HepG2 (cell line): ENCODE measurements around the gene HCRTR1. TPM values are rescaled to one million over a fixed set of nuclear protein-coding genes. Genes with fewer than 3 reads are reported as not detected.

Source experiments
- HNRNPK ChIP-seq: fragments of 200-400 bp; formaldehyde crosslinking; IDR thresholded peaks from 2 replicates; pipeline ENCODE4 v1.6.1; 2018; ENCODE audit warnings: low read length, low read depth, moderate library complexity, mild to moderate bottlenecking; ENCODE audit not compliant: poor library complexity, severe bottlenecking
- HOXA5 ChIP-seq: sonication (generic); formaldehyde crosslinking; IDR thresholded peaks from 2 replicates; pipeline ENCODE4 v1.4.0; 2020; ENCODE audit warnings: missing genetic modification reagents
- IRX3 ChIP-seq: sonication (generic); formaldehyde crosslinking; IDR thresholded peaks from 2 replicates; pipeline ENCODE4 v1.8.1; 2023; ENCODE audit warnings: mild to moderate bottlenecking, low read depth, missing genetic modification reagents, borderline replicate concordance
- JARID2 ChIP-seq: sonication (generic); formaldehyde crosslinking; IDR thresholded peaks from 2 replicates; pipeline ENCODE4 v1.8.1; 2023; ENCODE audit warnings: missing genetic modification reagents, inconsistent platforms; ENCODE audit not compliant: insufficient replicate concordance
- KLF13 ChIP-seq: sonication (generic); formaldehyde crosslinking; IDR thresholded peaks from 2 replicates; pipeline ENCODE4 v1.4.0; 2020; ENCODE audit warnings: mild to moderate bottlenecking, missing genetic modification reagents
- MTA3 ChIP-seq: sonication (generic); formaldehyde crosslinking; IDR thresholded peaks from 2 replicates; pipeline ENCODE4 v1.4.0; 2020; ENCODE audit warnings: missing genetic modification reagents
- MYC ChIP-seq: sonication (generic); formaldehyde crosslinking; IDR thresholded peaks from 2 replicates; pipeline ENCODE4 v1.9.0; 2021; ENCODE audit warnings: missing genetic modification reagents, borderline replicate concordance
- NR2F6 ChIP-seq, 2 experiments: IDR thresholded peaks; 2 replicates each; pipeline ENCODE4 v1.6.1; 2016; ENCODE audit warnings: antibody characterized with exemption in 1 of 2, mild to moderate bottlenecking in 1 of 2
- RELA ChIP-seq: sonication (generic); formaldehyde crosslinking; IDR thresholded peaks from 2 replicates; pipeline ENCODE4 v1.4.0; 2020; ENCODE audit warnings: missing genetic modification reagents
- SPEN ChIP-seq: sonication (generic); formaldehyde crosslinking; IDR thresholded peaks from 2 replicates; pipeline ENCODE4 v1.5.1; 2020; ENCODE audit warnings: low read depth, mild to moderate bottlenecking, missing genetic modification reagents
- TARDBP ChIP-seq: sonication (generic); formaldehyde crosslinking; IDR thresholded peaks from 2 replicates; pipeline ENCODE4 v1.8.0; 2022; ENCODE audit warnings: mild to moderate bottlenecking, missing genetic modification reagents
- ZBTB42 ChIP-seq: sonication (generic); formaldehyde crosslinking; IDR thresholded peaks from 2 replicates; pipeline ENCODE4 v1.5.0; 2020; ENCODE audit warnings: mild to moderate bottlenecking, missing genetic modification reagents
- ZFP36L1 ChIP-seq: sonication (generic); formaldehyde crosslinking; IDR thresholded peaks from 2 replicates; pipeline ENCODE4 v1.8.0; 2022; ENCODE audit warnings: mild to moderate bottlenecking, missing genetic modification reagents, moderate library complexity
- ZNF10 ChIP-seq: sonication (generic); formaldehyde crosslinking; IDR thresholded peaks from 2 replicates; pipeline ENCODE4 v1.4.0; 2020; ENCODE audit warnings: mild to moderate bottlenecking, low read depth, missing genetic modification reagents, borderline replicate concordance
- ZNF34 ChIP-seq: sonication (generic); formaldehyde crosslinking; IDR thresholded peaks from 2 replicates; pipeline ENCODE4 v1.4.0; 2020; ENCODE audit warnings: mild to moderate bottlenecking, missing genetic modification reagents, borderline replicate concordance
- ZNF562 ChIP-seq: sonication (generic); formaldehyde crosslinking; IDR thresholded peaks from 2 replicates; pipeline ENCODE4 v1.8.0; 2022; ENCODE audit warnings: missing genetic modification reagents, borderline replicate concordance
- ZNF607 ChIP-seq: sonication (generic); formaldehyde crosslinking; IDR thresholded peaks from 2 replicates; pipeline ENCODE4 v1.5.1; 2020; ENCODE audit warnings: missing genetic modification reagents, mild to moderate bottlenecking, borderline replicate concordance
- ZNF724P ChIP-seq: sonication (generic); formaldehyde crosslinking; IDR thresholded peaks from 2 replicates; pipeline ENCODE4 v1.8.0; 2022; ENCODE audit warnings: missing genetic modification reagents, borderline replicate concordance
- ZNF749 ChIP-seq: sonication (generic); formaldehyde crosslinking; IDR thresholded peaks from 2 replicates; pipeline ENCODE4 v1.8.0; 2022; ENCODE audit warnings: mild to moderate bottlenecking, missing genetic modification reagents, moderate library complexity, borderline replicate concordance
- polyA plus RNA-seq, 8 experiments: library from polyadenylated mRNA; depleted of rRNA in 3 of 8; stranded (reverse) in 7 of 8; unstranded in 1 of 8; fragments of >200 nt; fragmentation: Illumina TruSeq in 4 of 8; extraction: Trizol in 4 of 8; gene quantifications; 2 replicates each; pipeline versions ENCODE4 v1.2.1 to v1.2.3, GENCODE V29; 2011 to 2016; ENCODE audit warnings: low read depth in 4 of 8, missing spikeins in 1 of 8, mixed read lengths in 1 of 8; ENCODE audit not compliant: insufficient read depth in 1 of 8
- total RNA-seq, 5 experiments: library from RNA; depleted of rRNA; stranded (reverse); fragments of >200 nt; fragmentation: Illumina TruSeq; extraction: Trizol; gene quantifications; 2 replicates each; pipeline ENCODE4 v1.2.3, GENCODE V29; 2016; ENCODE audit warnings: low read depth in 1 of 5
- TF ChIP-seq, protein P1 (sequence below): sonication (generic); formaldehyde crosslinking; IDR thresholded peaks from 2 replicates; pipeline ENCODE4 v1.8.0; 2022; ENCODE audit warnings: mild to moderate bottlenecking, missing genetic modification reagents, moderate library complexity
- TF ChIP-seq, protein P2 (sequence below): sonication (generic); formaldehyde crosslinking; conservative IDR thresholded peaks from 2 replicates; pipeline ENCODE4 v1.8.0; 2022; ENCODE audit warnings: mild to moderate bottlenecking, moderate library complexity, missing genetic modification reagents
- TF ChIP-seq, protein P3 (sequence below): sonication (generic); formaldehyde crosslinking; IDR thresholded peaks from 2 replicates; pipeline ENCODE4 v1.4.0; 2020; ENCODE audit warnings: missing genetic modification reagents, borderline replicate concordance
- TF ChIP-seq, protein P4 (sequence below): sonication (generic); formaldehyde crosslinking; IDR thresholded peaks from 2 replicates; pipeline ENCODE4 v1.8.1; 2022; ENCODE audit warnings: mild to moderate bottlenecking, missing genetic modification reagents

Gene HCRTR1
- total and polyA plus RNA-seq, 2 of the 13 experiments (the other 11 are each of a cell fraction or from before 2014, with no cell fraction given) = not detected

DNA sequence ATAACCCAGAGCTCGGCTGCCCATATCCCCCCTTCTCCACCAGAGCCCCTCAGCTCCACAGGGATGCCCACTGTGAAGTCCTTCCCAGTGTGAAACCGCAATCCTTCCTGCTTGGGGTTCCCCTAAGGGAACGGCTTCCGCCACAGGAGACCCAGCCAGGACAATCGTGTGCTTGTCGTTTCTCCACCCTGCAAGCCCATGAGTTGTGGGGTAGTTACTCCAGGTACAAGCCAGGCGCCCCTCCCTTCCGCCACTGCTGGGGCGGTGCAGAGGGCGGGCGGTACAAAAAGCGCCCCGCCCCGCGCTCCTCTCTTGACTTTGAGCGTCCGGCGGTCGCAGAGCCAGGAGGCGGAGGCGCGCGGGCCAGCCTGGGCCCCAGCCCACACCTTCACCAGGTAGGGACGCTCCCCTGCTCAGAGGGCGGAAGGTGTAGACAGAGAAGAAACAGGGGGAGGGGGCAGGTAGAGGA is 41.3 kb upstream of the HCRTR1 start, which contains the start of gene TINAGL1 (continued):
- TF ChIP-seq HOXA5 (CRISPR knock-in tag) (no peak), ZNF749 (no peak), NR2F6 (IDR thresholded peaks at IDR 0.05) (no peak), NR2F6 (CRISPR knock-in tag; IDR thresholded peaks at IDR 0.05) (peak; percentile 58; the same call in 1 of the 2 replicates), MYC (CRISPR knock-in tag) (0 out of 2 replicates have a peak, but pooled peaks have one; percentile 40), ZNF724P (CRISPR knock-in tag) (no peak; the same call in 1 of the 2 replicates), ZNF10 (CRISPR knock-in tag) (no peak), RELA (CRISPR knock-in tag) (0 out of 2 replicates have a peak, but pooled peaks have one; percentile 7), ZFP36L1 (CRISPR knock-in tag) (no peak), ZBTB42 (peak; percentile 28; the same call in 1 of the 2 replicates), SPEN (no peak), IRX3 (CRISPR knock-in tag) (no peak), ZNF607 (CRISPR knock-in tag) (no peak), TARDBP (CRISPR knock-in tag) (0 out of 2 replicates have a peak, but pooled peaks have one; percentile 41), HNRNPK (no peak), ZNF34 (CRISPR knock-in tag) (no peak), ZNF562 (CRISPR knock-in tag) (no peak), JARID2 (CRISPR knock-in tag) (no peak), KLF13 (CRISPR knock-in tag) (no peak), MTA3 (CRISPR knock-in tag) (no peak)
- TF ChIP-seq, protein P1, sequence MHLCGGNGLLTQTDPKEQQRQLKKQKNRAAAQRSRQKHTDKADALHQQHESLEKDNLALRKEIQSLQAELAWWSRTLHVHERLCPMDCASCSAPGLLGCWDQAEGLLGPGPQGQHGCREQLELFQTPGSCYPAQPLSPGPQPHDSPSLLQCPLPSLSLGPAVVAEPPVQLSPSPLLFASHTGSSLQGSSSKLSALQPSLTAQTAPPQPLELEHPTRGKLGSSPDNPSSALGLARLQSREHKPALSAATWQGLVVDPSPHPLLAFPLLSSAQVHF (CRISPR knock-in tag) = no peak
- TF ChIP-seq, protein P2, sequence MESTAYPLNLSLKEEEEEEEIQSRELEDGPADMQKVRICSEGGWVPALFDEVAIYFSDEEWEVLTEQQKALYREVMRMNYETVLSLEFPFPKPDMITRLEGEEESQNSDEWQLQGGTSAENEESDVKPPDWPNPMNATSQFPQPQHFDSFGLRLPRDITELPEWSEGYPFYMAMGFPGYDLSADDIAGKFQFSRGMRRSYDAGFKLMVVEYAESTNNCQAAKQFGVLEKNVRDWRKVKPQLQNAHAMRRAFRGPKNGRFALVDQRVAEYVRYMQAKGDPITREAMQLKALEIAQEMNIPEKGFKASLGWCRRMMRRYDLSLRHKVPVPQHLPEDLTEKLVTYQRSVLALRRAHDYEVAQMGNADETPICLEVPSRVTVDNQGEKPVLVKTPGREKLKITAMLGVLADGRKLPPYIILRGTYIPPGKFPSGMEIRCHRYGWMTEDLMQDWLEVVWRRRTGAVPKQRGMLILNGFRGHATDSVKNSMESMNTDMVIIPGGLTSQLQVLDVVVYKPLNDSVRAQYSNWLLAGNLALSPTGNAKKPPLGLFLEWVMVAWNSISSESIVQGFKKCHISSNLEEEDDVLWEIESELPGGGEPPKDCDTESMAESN (CRISPR knock-in tag) = no peak
- TF ChIP-seq, protein P3, sequence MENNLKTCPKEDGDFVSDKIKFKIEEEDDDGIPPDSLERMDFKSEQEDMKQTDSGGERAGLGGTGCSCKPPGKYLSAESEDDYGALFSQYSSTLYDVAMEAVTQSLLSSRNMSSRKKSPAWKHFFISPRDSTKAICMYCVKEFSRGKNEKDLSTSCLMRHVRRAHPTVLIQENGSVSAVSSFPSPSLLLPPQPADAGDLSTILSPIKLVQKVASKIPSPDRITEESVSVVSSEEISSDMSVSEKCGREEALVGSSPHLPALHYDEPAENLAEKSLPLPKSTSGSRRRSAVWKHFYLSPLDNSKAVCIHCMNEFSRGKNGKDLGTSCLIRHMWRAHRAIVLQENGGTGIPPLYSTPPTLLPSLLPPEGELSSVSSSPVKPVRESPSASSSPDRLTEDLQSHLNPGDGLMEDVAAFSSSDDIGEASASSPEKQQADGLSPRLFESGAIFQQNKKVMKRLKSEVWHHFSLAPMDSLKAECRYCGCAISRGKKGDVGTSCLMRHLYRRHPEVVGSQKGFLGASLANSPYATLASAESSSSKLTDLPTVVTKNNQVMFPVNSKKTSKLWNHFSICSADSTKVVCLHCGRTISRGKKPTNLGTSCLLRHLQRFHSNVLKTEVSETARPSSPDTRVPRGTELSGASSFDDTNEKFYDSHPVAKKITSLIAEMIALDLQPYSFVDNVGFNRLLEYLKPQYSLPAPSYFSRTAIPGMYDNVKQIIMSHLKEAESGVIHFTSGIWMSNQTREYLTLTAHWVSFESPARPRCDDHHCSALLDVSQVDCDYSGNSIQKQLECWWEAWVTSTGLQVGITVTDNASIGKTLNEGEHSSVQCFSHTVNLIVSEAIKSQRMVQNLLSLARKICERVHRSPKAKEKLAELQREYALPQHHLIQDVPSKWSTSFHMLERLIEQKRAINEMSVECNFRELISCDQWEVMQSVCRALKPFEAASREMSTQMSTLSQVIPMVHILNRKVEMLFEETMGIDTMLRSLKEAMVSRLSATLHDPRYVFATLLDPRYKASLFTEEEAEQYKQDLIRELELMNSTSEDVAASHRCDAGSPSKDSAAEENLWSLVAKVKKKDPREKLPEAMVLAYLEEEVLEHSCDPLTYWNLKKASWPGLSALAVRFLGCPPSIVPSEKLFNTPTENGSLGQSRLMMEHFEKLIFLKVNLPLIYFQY = no peak
- TF ChIP-seq, protein P4, sequence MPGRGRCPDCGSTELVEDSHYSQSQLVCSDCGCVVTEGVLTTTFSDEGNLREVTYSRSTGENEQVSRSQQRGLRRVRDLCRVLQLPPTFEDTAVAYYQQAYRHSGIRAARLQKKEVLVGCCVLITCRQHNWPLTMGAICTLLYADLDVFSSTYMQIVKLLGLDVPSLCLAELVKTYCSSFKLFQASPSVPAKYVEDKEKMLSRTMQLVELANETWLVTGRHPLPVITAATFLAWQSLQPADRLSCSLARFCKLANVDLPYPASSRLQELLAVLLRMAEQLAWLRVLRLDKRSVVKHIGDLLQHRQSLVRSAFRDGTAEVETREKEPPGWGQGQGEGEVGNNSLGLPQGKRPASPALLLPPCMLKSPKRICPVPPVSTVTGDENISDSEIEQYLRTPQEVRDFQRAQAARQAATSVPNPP (CRISPR knock-in tag) = no peak
